GM12875 (cell line): ENCODE results near the gene ETV4.

Source experiments
- H3K4me3 ChIP-seq: one replicate; pipeline ENCODE4 v1.5.1; 2011; ENCODE audit warnings: low read depth, low read length, control low read depth
- CTCF ChIP-seq: IDR thresholded peaks from 2 replicates; pipeline ENCODE4 v1.5.1; 2011; ENCODE audit warnings: low read depth, mild to moderate bottlenecking, control low read depth, inconsistent platforms, low read length, moderate library complexity, borderline replicate concordance; ENCODE audit not compliant: insufficient read depth

Gene ETV4

GRCh38 chr17:43587647-43588046, 41.5 kb upstream of the ETV4 start:
- TF ChIP-seq CTCF, result no peak
- H3K4me3 ChIP-seq, result no peak overlapping the region

- H3K4me3 ChIP-seq, result no peak overlapping the region
- no peak for TF ChIP-seq CTCF
These were observed 38.5 kb upstream of the ETV4 start for GRCh38 chr17:43584666-43585102.

GRCh38 chr17:43583332-43583731, 37.2 kb upstream of the ETV4 start:
- no peak for TF ChIP-seq CTCF
- no peak overlapping the region for H3K4me3 ChIP-seq

- no peak for TF ChIP-seq CTCF
These were observed 35.5 kb upstream of the ETV4 start for GRCh38 chr17:43581613-43582012.

GRCh38 chr17:43581130-43581529, 35.0 kb upstream of the ETV4 start:
- TF ChIP-seq CTCF, result no peak
- H3K4me3 ChIP-seq, result no peak overlapping the region

More at GRCh38 chr17:43581613-43582012, 35.5 kb upstream of the ETV4 start:
- H3K4me3 ChIP-seq, result no peak overlapping the region

GRCh38 chr17:43579566-43580140, 33.5 kb upstream of the ETV4 start:
- TF ChIP-seq CTCF, result no peak
- H3K4me3 ChIP-seq, result no peak overlapping the region

- no peak overlapping the region for H3K4me3 ChIP-seq
- TF ChIP-seq CTCF, result no peak
These were observed 32.8 kb upstream of the ETV4 start for GRCh38 chr17:43578699-43579565.
